ENCODE data around the gene SLC34A1. TPM values are rescaled to one million over a fixed set of nuclear protein-coding genes. Genes with fewer than 3 reads are reported as not detected.

The SLC34A1 gene
- not detected for polyA plus RNA-seq (2012; ENCODE audit: insufficient read depth, insufficient read length, low read depth)

DNA sequence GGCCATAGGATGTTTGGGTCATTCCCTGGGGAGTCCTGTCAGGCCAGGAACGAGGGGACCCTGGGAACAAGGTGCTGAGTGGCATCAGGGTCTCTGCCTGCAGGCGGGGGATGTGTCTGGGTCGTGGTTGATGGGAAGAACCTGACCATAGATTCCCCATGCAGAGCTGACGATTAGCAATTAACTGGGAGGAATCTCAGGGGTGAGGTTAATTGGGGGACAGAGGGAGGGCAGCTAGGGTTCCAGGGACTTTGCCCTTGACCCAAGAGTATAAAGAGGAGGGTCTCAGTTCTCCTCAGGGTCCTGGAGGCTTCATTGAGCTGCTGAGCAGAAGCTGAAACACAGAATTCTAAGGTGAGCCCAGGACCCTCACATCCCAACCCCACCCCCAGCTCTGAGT is at the start of gene SLC34A1:
Gene SLC34A1, plus strand, starts transcription at position 301 of the 400 bp plus-strand sequence. CDS start 1,308 bp downstream, outside the sequence.
- DNase-seq = no peak
- Histone ChIP-seq H3K27me3 (no peaks in the 10 kb centered on the region), H3K36me3 (no peaks in the 10 kb centered on the region), H3K9me3 (no peaks in the 10 kb centered on the region), H3K4me3 (ENCODE audit: low read depth, low read length) (no peak within 1 kb of the TSS), H3K4me1 (no peaks in the 10 kb centered on the region)
- TF ChIP-seq CTCF (IDR thresholded peaks at IDR 0.05; ENCODE audit: low read depth, low read length) = no peak

DNA sequence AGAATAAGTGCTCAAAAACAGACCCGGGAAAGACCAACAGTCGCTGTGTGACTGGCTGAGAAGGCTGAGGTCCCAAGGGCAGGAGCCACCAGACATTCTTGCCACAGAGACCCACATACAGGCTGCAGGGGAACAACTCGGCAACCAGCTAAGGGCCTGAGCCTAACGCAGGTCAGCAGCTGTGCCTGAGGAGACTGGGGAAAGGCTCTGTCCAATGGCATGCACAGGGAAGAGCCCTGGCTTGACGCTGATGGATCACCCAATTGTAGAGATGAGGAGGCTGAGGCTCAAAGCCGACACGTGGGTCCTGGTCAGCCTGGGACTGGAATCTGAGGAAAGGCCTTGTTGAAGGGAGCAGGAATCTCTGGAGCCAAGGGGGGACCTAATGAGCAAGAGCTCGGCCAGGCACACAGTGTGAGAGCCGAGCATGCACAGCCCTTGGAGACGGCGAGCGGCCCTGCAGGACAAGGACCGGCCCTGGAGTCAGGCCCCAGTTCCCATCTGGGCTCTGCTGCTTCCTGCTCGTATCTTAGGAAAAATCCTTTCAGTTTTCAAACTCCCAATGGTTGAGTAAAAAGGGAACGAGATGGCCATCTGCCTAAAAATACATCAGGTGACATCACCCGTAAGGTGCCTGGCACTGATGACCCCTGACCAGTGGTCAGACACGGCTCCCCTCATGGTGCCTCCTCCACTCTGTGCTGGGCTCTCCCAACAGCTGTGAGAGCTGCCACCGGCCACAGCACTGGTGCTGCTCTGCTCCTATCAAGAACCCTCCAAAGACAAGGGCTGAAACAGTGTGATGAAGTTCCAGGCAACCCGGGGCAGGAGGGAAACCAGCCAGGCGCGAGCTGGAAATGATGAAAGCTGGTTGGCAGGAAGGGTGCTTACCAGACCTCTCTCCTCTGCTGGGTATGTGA is 49.2 kb upstream of the SLC34A1 start:
- no peak for TF ChIP-seq CTCF (IDR thresholded peaks at IDR 0.05; ENCODE audit: low read depth, low read length)
- H3K27me3 ChIP-seq = no peaks in the 10 kb centered on the region
- DNase-seq = peak; percentile 38
- H3K36me3 ChIP-seq = peaks cover 64% of the 10 kb centered on the region
- peaks cover 18% of the 10 kb centered on the region for H3K4me1 ChIP-seq
- H3K4me3 ChIP-seq (ENCODE audit: low read depth, low read length) = no peak overlapping the region
- no peaks in the 10 kb centered on the region for H3K9me3 ChIP-seq

GRCh38 chr5:177335701-177336065 is 48.6 kb upstream of the SLC34A1 start:
- Histone ChIP-seq H3K27me3 (no peaks in the 10 kb centered on the region), H3K4me1 (peaks cover 18% of the 10 kb centered on the region), H3K36me3 (peaks cover 61% of the 10 kb centered on the region), H3K4me3 (ENCODE audit: low read depth, low read length) (no peak overlapping the region), H3K9me3 (no peaks in the 10 kb centered on the region)
- DNase-seq = no peak
- TF ChIP-seq CTCF (IDR thresholded peaks at IDR 0.05; ENCODE audit: low read depth, low read length) = no peak

DNA sequence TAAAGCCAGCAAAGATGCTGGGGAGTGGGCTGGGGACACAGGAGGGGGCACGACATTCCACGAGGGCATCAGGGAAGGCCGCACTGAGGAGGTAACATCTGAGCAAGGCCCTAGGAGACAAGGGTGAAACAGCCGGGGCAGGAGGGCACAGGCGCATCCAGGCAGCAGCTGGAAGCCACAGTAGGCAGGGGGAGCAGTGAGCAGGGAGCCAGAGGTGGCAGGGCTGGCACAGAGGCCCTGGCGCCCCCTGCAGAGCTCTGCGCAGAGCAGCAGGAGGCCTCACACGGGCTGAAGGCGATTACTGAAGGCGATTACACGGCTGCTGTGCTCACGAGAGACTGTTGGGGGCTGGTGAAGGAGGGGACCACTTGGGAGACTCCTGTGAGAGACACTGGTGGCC is 48.1 kb upstream of the SLC34A1 start:
- H3K9me3 ChIP-seq = no peaks in the 10 kb centered on the region
- DNase-seq = peak; percentile 80
- no peak overlapping the region for H3K4me3 ChIP-seq (ENCODE audit: low read depth, low read length)
- no peaks in the 10 kb centered on the region for H3K27me3 ChIP-seq
- H3K4me1 ChIP-seq = peaks cover 18% of the 10 kb centered on the region
- H3K36me3 ChIP-seq = peaks cover 61% of the 10 kb centered on the region
- TF ChIP-seq CTCF (IDR thresholded peaks at IDR 0.05; ENCODE audit: low read depth, low read length) = peak; percentile 75

DNA sequence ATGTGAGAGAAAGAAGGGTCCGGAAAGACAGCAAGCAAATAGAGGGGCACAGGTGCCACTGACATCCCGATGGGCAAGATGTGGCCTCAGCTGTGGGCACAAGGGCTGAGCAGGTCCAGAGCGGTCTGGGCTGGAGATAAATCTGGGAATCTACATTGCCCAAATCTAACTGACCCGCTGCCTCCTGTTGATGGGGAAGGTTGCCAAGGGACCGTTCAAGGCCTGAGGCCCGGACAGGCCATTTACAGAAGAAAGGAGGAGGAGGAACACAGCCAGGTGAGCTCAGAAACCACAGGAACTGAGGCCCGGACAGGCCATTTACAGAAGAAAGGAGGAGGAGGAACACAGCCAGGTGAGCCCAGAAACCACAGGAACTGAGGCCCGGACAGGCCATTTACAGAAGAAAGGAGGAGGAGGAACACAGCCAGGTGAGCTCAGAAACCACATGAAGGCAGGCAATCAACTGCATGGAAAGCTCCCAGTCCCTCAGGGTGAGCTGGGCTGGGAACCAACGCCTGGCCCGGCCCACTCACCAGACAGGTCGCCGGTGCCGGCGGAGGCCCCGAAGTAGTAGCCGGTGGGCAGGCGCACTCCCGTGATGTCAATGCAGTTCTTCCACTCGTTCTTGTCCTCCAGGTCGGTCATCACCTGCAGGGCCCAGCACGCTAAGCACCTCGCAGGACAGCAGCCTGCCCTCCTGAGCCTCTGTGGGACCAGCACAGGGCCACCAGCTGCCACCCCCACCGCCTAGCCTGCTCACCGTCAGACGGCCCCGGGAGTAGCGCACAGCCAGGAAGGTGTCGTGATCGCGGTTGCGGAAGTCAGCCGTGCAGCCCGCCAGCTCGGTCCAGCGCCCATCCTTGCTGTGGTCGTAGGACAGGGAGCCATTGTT is 47.4 kb upstream of the SLC34A1 start:
- H3K9me3 ChIP-seq = no peaks in the 10 kb centered on the region
- peaks cover 18% of the 10 kb centered on the region for H3K4me1 ChIP-seq
- no peak overlapping the region for H3K4me3 ChIP-seq (ENCODE audit: low read depth, low read length)
- peaks cover 67% of the 10 kb centered on the region for H3K36me3 ChIP-seq
- DNase-seq = no peak
- no peaks in the 10 kb centered on the region for H3K27me3 ChIP-seq
- TF ChIP-seq CTCF (IDR thresholded peaks at IDR 0.05; ENCODE audit: low read depth, low read length) = no peak
